ENCODE measurements around the gene RAB30.

Gene RAB30

GRCh38 chr11:83070044-83070701 lies 1.5 kb downstream of the RAB30 start:
- DNase-seq = no peak

GRCh38 chr11:83069441-83070043 lies 2.2 kb downstream of the RAB30 start:
- DNase-seq = peak; percentile 45

GRCh38 chr11:83068568-83068967 lies 3.1 kb downstream of the RAB30 start:
- no peak for DNase-seq

GRCh38 chr11:83064011-83064410 lies 7.7 kb downstream of the RAB30 start:
- no peak for DNase-seq

GRCh38 chr11:83063073-83063754 lies 8.5 kb downstream of the RAB30 start:
- peak; percentile 57 for DNase-seq

- DNase-seq = no peak
These were observed 9.8 kb downstream of the RAB30 start for GRCh38 chr11:83061883-83062282.

GRCh38 chr11:83060965-83061364 lies 10.7 kb downstream of the RAB30 start:
- DNase-seq = no peak

GRCh38 chr11:83057721-83058120 lies 14.0 kb downstream of the RAB30 start:
- no peak for DNase-seq

GRCh38 chr11:83056611-83057010 lies 15.1 kb downstream of the RAB30 start:
- DNase-seq = no peak

GRCh38 chr11:83056204-83056603 lies 15.5 kb downstream of the RAB30 start:
- peak; percentile 44 for DNase-seq

- peak; percentile 100 for DNase-seq
These were observed 16.8 kb downstream of the RAB30 start for GRCh38 chr11:83054904-83055380.

GRCh38 chr11:83054001-83054400 lies 17.7 kb downstream of the RAB30 start:
- DNase-seq = peak; percentile 81

GRCh38 chr11:83051760-83052671 lies 19.7 kb downstream of the RAB30 start:
- DNase-seq = peak; percentile 55

GRCh38 chr11:83047515-83048225 lies 24.0 kb downstream of the RAB30 start:
- DNase-seq = peak; percentile 45

GRCh38 chr11:83046621-83047172 lies 25.0 kb downstream of the RAB30 start:
- no peak for DNase-seq

GRCh38 chr11:83044958-83045712 lies 26.6 kb downstream of the RAB30 start:
- DNase-seq = peak; percentile 98

GRCh38 chr11:83042964-83043711 lies 28.6 kb downstream of the RAB30 start:
- no peak for DNase-seq

- no peak for DNase-seq
These were observed 30.6 kb downstream of the RAB30 start for GRCh38 chr11:83041126-83041525.

- DNase-seq = no peak
These were observed 32.1 kb downstream of the RAB30 start for GRCh38 chr11:83039566-83039965.

- DNase-seq = no peak
These were observed 33.8 kb downstream of the RAB30 start for GRCh38 chr11:83037877-83038276.
